ENCODE data around the gene RGS10.

The RGS10 gene

GRCh38 chr10:119521443-119522204 lies 20.9 kb downstream of the RGS10 start:
- Histone ChIP-seq H3K27me3 (replicated peaks; ENCODE audit: insufficient read depth, low read length) (no peaks in the 10 kb centered on the region), H3K9ac (ENCODE audit: low read length) (no peak overlapping the region), H3K9me3 (replicated peaks; ENCODE audit: insufficient read depth, low read length) (no peaks in the 10 kb centered on the region), H3F3A (ENCODE audit: insufficient read depth, low read length) (peaks cover 5% of the 10 kb centered on the region), H3K9me2 (replicated peaks; ENCODE audit: insufficient read depth, low read length) (no peaks in the 10 kb centered on the region), H3K4me3 (ENCODE audit: low read length) (no peak overlapping the region), H3K27ac (ENCODE audit: low read length) (no peak overlapping the region), H3K4me2 (ENCODE audit: low read depth, low read length) (no peak overlapping the region), H4K20me1 (ENCODE audit: insufficient read depth, low read length) (no peaks in the 10 kb centered on the region), H3K36me3 (replicated peaks; ENCODE audit: insufficient read depth, low read length) (no peaks in the 10 kb centered on the region; the same call in 1 of the 2 replicates), H3K79me2 (ENCODE audit: low read length) (no peaks in the 10 kb centered on the region), H2AFZ (ENCODE audit: low read length) (no peak overlapping the region), H3K4me1 (ENCODE audit: low read length) (peaks cover 18% of the 10 kb centered on the region)
- TF ChIP-seq, protein P1, sequence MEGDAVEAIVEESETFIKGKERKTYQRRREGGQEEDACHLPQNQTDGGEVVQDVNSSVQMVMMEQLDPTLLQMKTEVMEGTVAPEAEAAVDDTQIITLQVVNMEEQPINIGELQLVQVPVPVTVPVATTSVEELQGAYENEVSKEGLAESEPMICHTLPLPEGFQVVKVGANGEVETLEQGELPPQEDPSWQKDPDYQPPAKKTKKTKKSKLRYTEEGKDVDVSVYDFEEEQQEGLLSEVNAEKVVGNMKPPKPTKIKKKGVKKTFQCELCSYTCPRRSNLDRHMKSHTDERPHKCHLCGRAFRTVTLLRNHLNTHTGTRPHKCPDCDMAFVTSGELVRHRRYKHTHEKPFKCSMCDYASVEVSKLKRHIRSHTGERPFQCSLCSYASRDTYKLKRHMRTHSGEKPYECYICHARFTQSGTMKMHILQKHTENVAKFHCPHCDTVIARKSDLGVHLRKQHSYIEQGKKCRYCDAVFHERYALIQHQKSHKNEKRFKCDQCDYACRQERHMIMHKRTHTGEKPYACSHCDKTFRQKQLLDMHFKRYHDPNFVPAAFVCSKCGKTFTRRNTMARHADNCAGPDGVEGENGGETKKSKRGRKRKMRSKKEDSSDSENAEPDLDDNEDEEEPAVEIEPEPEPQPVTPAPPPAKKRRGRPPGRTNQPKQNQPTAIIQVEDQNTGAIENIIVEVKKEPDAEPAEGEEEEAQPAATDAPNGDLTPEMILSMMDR (IDR thresholded peaks at IDR 0.05; ENCODE audit: low read length): no peak
- TF ChIP-seq EZH2 (optimal IDR thresholded peaks at IDR 0.05; ENCODE audit: low read depth, low read length) (no peak), EZH2phosphoT487 (IDR thresholded peaks at IDR 0.05; ENCODE audit: low read length) (no peak)
- DNase-seq: no peak

DNA sequence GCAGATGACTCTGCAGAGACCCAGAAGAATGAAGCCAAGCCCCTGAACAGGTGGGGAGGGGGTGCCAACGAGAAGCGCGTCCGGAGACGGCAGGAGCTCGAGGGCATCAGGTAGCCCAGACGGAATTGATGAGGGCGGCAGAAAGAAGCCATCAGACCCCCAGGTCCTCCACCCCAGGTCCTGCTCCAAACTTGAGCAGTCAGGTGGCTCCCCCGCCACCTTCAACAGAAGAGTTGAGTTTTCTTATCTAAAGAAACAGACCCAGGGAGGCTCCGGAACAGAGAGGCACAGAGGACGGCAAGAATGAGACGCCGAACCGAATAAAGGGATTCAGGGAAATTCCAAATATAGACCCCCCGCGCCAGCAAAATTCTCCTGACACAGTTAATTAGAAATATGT lies 22.2 kb downstream of the RGS10 start:
- no peaks in the 10 kb centered on the region for H4K20me1 ChIP-seq (ENCODE audit: insufficient read depth, low read length)
- no peak for DNase-seq
- no peak overlapping the region for H3K9ac ChIP-seq (ENCODE audit: low read length)
- TF ChIP-seq, protein P1 (IDR thresholded peaks at IDR 0.05; ENCODE audit: low read length): no peak
- TF ChIP-seq EZH2phosphoT487 (IDR thresholded peaks at IDR 0.05; ENCODE audit: low read length) (no peak), EZH2 (optimal IDR thresholded peaks at IDR 0.05; ENCODE audit: low read depth, low read length) (no peak)
- no peak overlapping the region for H3K27ac ChIP-seq (ENCODE audit: low read length)
- no peaks in the 10 kb centered on the region for H3K9me3 ChIP-seq (replicated peaks; ENCODE audit: insufficient read depth, low read length)
- no peaks in the 10 kb centered on the region for H3K79me2 ChIP-seq (ENCODE audit: low read length)
- peaks cover 10% of the 10 kb centered on the region for H3F3A ChIP-seq (ENCODE audit: insufficient read depth, low read length)
- peaks cover 22% of the 10 kb centered on the region for H3K4me1 ChIP-seq (ENCODE audit: low read length)
- H3K4me3 ChIP-seq (ENCODE audit: low read length): no peak overlapping the region
- H3K9me2 ChIP-seq (replicated peaks; ENCODE audit: insufficient read depth, low read length): no peaks in the 10 kb centered on the region
- no peak overlapping the region for H3K4me2 ChIP-seq (ENCODE audit: low read depth, low read length)
- H3K27me3 ChIP-seq (replicated peaks; ENCODE audit: insufficient read depth, low read length): no peaks in the 10 kb centered on the region
- H2AFZ ChIP-seq (ENCODE audit: low read length): no peak overlapping the region
- H3K36me3 ChIP-seq (replicated peaks; ENCODE audit: insufficient read depth, low read length): no peaks in the 10 kb centered on the region

DNA sequence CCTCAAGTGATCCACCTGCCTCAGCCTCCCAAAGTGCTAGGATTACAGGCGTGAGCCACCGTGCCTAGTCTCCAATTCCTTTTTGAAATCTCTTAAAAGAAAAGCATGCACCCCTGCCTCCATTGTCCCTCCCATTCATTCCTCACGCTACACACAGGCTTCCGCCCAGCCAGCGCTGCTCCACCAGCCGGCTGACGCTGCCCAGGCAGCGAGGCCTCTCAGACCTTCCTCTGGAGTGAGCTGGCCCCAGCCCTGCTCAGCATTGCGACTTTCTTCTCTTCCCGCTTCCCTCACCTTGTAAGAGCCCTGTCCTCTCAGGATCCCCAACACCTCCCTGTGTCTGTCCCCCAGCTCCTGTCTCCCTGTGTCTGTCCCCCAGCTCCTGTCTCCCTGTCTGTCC lies 23.6 kb downstream of the RGS10 start:
- H2AFZ ChIP-seq (ENCODE audit: low read length): no peak overlapping the region
- no peaks in the 10 kb centered on the region for H3K9me2 ChIP-seq (replicated peaks; ENCODE audit: insufficient read depth, low read length)
- TF ChIP-seq EZH2phosphoT487 (IDR thresholded peaks at IDR 0.05; ENCODE audit: low read length) (no peak), EZH2 (optimal IDR thresholded peaks at IDR 0.05; ENCODE audit: low read depth, low read length) (no peak)
- TF ChIP-seq, protein P1 (IDR thresholded peaks at IDR 0.05; ENCODE audit: low read length): no peak
- no peaks in the 10 kb centered on the region for H3K27me3 ChIP-seq (replicated peaks; ENCODE audit: insufficient read depth, low read length)
- no peak overlapping the region for H3K4me3 ChIP-seq (ENCODE audit: low read length)
- H3K4me2 ChIP-seq (ENCODE audit: low read depth, low read length): no peak overlapping the region
- no peaks in the 10 kb centered on the region for H3K36me3 ChIP-seq (replicated peaks; ENCODE audit: insufficient read depth, low read length)
- H3K9ac ChIP-seq (ENCODE audit: low read length): no peak overlapping the region
- H3F3A ChIP-seq (ENCODE audit: insufficient read depth, low read length): peaks cover 10% of the 10 kb centered on the region
- no peaks in the 10 kb centered on the region for H3K9me3 ChIP-seq (replicated peaks; ENCODE audit: insufficient read depth, low read length)
- DNase-seq: no peak
- peaks cover 22% of the 10 kb centered on the region for H3K4me1 ChIP-seq (ENCODE audit: low read length)
- no peaks in the 10 kb centered on the region for H3K79me2 ChIP-seq (ENCODE audit: low read length)
- H3K27ac ChIP-seq (ENCODE audit: low read length): no peak overlapping the region
- H4K20me1 ChIP-seq (ENCODE audit: insufficient read depth, low read length): no peaks in the 10 kb centered on the region

Data from MM.1S (cell line).